Activated T-cell treated with anti-CD3 and anti-CD28 coated beads for 48 hours (primary cell): ENCODE data around the gene HS6ST1.
"Not testable (repeated sequence)": the region's sequence is repeated elsewhere in the genome, so short reads cannot be mapped to it uniquely, and the experiment has no call there.

Experiments
- DNase-seq: peaks from one replicate; pipeline ENCODE4 v3.0.0-alpha.2; 2020; ENCODE audit warnings: low read depth

The HS6ST1 gene

GRCh38 chr2:128268611-128269010 lies 50.1 kb downstream of the HS6ST1 start:
- not testable (repeated sequence) for DNase-seq

GRCh38 chr2:128268145-128268544 lies 50.5 kb downstream of the HS6ST1 start:
- not testable (repeated sequence) for DNase-seq

DNA sequence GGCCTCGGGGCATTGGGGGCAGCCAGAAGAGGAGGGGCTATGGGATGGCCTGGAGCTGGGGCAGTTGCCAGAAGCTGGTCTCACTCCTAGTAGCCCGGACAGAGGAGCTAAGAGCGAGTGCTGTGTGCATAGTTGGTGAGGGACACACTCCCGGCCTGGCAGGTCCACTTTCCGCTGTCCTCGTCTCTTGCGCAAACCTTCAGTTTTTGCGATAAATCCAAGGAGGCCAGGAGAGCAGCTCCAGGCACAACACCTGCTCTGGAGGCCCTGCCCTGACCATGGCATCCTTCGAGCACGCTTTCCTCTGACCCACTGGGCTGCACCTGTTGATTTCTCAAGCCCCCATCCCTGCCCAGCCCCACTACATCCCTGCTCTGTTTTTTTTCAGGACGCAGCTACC lies 51.0 kb downstream of the HS6ST1 start:
- not testable (repeated sequence) for DNase-seq

DNA sequence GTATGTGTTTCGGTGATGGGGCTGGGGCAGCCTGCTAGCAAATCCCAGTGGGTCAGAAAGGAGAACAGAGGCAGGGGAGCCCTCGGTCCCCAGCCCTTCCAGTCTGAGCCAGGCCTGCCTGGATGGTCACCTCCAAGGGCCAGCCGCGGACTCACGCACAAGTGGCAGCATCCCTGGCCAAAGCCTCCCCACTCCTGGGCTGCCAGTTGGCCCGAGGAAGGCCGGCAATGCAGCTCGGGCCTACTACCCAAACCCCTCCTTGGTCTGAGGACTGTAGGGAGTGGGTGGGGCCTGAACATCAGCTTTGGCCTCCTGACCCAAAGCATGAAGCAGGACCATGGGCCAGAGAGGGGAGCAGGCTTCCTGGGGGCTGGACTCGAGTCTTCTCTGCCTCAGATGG lies 51.5 kb downstream of the HS6ST1 start:
- not testable (repeated sequence) for DNase-seq

DNA sequence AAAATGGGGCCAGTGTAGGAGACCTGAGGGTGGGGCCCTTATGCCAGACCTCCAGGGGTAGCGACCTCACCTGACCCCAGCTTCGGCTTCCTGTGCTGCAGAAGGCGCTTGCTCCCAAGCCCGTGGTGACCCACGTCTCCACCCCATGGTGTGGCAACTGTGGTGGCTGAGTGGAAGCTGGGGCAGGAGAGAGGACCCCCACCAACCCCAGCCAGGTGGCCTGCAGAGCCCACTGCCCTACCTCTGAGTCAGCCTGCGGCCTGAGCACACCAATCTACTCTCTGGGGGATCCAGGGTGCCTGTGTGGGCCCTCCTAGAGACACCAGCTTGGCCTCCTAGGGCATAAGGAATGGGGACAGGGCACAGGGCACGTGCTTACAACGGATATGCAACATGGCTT lies 52.2 kb downstream of the HS6ST1 start:
- DNase-seq: not testable (repeated sequence)

DNA sequence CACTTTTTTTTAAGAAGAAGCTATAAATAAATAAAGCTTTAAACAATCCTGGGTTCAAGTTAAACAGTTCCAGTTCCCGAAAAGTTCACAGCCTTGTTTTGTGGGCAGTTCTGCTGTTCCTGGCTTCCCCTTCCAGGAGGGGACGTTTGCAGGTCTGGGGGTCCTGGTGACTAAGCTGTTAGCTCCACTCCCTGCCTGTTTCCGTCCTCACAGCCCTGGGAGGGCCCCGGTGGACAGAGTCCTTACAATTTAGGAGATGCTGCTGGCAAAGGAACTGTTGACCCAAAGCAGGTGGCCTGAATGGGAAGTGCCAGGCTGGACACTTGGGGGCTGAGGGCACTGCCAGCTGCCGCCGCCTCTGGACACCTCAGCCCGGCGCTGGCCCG lies 53.1 kb downstream of the HS6ST1 start:
- not testable (repeated sequence) for DNase-seq

DNA sequence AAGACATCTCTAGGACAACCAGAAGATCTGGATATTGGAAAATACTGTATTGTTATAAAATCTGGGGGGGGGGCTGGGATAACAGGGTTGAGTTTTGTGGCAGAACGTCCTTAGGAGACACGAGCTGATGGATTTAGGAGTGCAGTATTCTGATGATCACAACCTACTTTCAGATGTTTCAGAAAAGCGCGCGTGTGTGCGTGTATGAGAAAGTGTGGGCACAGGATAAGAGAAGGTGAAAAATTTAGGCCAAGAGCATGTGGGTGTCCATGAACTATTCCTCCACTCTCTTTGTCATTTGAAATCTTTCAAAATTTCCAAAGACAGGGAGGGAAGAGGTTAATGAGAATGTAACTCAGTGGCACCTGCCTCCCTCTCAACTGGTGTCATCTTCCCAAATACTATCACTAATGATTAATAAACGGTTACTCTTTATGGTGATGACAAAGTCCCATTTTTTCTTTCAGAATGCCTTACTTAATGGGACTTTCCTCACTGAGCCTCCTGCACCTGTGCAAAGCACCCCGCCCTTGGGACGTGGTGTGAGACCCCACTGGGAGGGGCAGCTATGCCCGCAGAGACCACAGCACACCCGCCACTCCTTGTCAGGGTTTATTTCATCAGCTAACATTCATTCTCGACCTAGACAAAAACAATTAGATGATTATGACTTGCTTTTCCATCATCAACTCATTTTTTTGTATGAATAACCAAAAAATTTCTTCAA lies 53.6 kb downstream of the HS6ST1 start:
- DNase-seq: no peak

DNA sequence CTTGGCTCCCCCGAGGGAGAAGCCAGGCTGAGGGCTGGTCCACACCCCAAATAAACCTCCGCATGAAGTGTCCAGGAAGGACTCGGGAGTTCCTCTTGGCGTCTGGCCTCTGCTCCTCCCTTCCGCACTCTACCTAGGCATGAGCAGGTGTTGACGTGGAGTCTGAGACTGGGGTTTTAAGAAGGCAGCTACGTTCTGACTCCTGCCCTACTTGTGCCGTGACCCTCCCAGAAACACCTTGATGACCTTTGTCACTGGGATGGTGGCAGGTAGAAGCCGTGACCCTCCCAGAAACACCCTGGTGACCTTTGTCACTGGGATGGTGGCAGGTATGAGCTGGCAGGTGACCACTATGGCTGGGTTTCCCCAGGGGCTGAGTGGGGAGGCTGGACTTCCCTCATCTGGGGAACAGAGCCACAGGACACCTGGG lies 54.8 kb downstream of the HS6ST1 start:
- DNase-seq: no peak

- DNase-seq: no peak
Observed at GRCh38 chr2:128262315-128263253, 56.1 kb downstream of the HS6ST1 start.

- no peak for DNase-seq
Observed at GRCh38 chr2:128261245-128262128, 57.2 kb downstream of the HS6ST1 start.

DNA sequence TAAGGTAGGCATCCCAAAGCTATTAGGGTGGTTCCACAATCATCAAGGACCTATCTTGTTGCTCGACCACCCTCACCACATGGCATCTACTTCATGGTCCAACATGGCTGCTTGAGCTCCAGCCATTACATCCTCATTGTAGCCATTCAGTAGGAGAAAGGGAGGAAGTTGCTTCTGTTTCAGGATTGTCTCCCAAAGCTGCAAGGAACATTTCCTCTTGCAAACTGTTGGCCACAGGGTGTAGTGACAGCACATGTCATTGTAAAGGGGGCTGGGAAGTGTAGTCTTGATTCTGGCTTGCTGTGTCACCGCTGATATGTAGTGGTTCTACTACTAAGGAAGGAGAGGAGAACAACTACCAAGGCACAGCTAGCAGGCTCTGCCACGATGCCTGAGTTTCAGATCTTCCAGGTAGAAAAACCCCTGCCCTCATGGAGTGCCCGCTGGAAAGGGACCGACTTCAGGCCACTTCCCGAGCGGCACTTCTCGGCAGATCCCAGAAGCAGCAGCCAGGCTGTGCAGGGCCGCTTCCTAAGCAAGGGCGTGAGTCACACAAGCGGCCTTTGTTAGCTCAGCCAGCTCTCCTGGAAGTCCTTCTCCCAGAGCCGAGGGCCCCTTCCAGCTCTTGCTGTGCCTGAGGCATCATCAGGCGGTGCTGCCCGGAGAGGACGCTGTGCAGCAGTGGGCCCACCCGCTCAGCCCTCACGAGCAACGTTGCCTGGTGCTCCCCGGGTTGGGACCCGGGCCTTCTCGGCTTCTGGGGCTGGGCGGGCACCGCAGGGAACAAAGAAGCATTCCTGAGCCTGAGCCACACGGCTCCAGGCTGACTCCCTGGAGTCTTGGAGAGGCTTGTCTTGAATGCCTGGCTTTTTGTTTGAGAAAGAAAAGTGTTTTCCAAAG lies 58.2 kb downstream of the HS6ST1 start:
- DNase-seq: no peak

DNA sequence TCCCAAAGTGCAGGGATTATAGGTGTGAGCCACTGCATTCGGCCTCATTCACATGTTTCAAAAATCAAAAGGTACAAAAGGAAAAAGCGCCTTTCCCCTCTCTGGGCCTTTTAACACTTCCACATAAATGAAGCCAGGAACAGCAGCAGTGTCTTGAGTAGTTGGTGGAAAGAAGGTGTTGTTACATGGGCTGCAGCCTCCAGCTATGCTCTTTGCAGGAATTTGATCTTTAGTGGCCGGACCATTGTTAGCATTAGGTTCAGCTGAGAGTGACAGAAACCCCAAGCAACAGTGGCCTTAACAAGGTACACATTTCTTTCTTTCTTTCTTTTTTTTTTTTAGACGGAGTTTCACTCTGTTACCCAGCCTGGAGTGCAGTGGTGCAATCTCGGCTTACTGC lies 59.1 kb downstream of the HS6ST1 start:
- DNase-seq: no peak

- no peak for DNase-seq
Observed at GRCh38 chr2:128258218-128258617, 60.5 kb downstream of the HS6ST1 start.

GRCh38 chr2:128252501-128252900 lies 66.2 kb downstream of the HS6ST1 start:
- no peak for DNase-seq

GRCh38 chr2:128252086-128252485 lies 66.6 kb downstream of the HS6ST1 start:
- not testable (repeated sequence) for DNase-seq

DNA sequence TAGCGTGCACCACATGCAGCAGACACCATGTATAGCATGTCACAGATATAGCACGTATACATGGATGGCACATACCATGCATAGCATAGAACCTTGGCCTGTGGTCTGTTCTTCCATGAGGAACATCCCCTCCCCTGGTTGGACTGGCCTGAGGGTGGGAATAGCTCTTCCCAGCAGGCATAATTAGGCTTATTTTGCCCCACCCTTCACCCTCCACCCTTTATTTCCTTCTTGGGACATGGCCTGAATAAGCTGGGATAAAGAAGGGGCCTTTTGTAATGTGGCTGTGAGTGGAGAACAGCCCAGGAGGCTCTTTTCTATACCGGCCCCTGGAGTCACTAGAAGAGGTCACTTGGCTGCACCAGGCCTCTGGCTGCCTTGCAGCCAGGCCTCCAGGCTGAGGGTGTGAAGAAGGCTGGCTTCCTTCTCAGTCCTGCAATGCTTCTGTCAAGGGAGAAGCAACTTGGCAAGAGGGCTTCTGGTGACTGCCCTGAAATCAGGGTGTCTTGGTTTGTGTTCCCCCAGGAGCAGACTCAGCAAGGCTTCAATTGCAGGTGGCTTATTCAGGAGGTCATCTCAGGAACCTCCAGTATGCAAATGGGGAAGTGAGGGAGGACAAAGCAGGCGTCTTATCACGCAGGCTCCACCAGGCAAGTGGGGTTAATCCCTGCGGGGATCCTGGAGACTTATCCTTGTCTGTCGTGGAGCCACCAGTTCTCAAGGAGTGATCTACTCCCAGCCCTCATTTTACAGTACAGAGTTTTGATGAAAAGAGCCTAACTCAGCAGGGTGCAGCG lies 68.2 kb downstream of the HS6ST1 start:
- DNase-seq: no peak

GRCh38 chr2:128249555-128249954 lies 69.1 kb downstream of the HS6ST1 start:
- DNase-seq: no peak

DNA sequence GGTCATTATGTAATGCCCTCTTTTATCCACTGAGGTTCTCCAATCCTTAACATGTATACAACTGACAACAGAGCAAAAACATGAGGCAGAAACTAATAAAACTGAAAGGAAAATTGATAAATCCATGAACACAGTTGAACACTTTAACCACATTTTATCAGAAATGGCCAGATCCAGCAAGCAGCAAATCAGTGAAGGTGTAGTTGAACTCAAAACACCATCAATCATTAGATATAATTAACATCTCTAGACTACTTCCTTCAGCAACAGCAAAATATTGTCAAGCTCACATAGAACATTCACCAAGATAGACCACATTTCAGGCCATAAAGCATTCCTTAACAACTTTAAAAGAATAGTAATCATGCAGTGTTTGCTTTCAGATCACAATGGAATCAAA lies 72.9 kb downstream of the HS6ST1 start:
- no peak for DNase-seq

GRCh38 chr2:128241896-128242295 lies 76.8 kb downstream of the HS6ST1 start:
- no peak for DNase-seq
